Stimulated activated CD4-positive, alpha-beta T cell treated with anti-CD3 and anti-CD28 coated beads, Interleukin-4, amount 100 ng/mL, for 1 hour (primary cell): Measurements from ENCODE around the gene PTPRD.
"Not testable (repeated sequence)": the region's sequence is repeated elsewhere in the genome, so short reads cannot be mapped to it uniquely, and the experiment has no call there.

Source experiments
- DNase-seq: peaks from one replicate; pipeline ENCODE4 v3.0.0-alpha.2; 2020

The PTPRD gene

DNA sequence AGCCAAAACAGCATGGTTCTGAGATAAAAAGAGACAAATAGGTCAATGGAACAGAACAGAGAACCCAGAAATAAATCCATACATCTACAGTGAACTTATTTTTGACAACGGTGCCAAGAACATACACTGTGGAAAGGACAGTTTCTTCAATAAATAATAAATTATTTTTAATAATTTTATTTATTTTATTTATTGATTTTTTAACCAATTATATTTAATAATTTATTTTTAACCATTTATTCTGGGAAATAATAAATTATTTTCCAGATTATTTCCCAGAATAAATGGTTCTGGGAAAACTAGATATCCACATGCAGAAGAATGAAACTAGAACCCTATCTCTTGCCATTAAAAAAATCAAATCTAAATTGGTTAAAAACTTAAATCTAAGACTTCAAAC is 1669.4 kb downstream of the PTPRD start:
- no peak for DNase-seq

DNA sequence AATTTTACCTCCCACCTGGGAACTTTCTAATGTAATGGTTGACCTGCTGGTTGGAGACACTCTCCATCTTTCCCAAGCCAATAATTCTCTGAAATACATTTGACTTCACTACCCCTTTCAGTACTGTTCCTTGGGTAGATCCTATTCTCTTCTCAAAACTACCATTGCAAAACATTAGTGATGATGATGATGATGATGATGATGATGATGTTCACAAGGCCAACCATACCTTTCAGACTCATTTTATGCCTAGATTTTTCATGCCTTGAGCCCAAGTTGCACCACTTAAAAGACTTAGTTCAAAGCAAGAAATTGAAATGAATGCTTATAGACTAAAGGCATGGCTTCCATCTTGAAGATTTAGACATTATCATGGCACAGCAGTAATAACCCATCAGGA is 1672.2 kb downstream of the PTPRD start:
- no peak for DNase-seq

DNA sequence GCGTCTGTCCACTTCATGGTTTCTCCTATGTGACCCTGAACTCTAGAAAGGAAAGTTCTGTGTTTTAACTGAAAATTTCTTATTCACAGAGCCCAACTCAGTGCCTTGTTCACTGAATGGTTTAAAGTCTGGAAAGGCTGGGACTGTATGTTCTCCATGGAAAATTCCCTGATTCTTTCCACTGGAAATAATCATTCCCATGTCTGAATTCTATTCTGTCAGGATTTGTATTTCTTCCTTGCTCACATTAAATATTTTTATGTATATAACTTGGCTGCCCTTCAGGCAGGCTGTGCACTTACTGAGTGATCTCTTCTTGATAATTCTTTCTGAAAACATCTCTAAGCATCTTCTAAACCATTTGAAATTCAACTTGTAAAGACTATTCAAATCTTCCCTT is 1686.3 kb downstream of the PTPRD start:
- DNase-seq = no peak

DNA sequence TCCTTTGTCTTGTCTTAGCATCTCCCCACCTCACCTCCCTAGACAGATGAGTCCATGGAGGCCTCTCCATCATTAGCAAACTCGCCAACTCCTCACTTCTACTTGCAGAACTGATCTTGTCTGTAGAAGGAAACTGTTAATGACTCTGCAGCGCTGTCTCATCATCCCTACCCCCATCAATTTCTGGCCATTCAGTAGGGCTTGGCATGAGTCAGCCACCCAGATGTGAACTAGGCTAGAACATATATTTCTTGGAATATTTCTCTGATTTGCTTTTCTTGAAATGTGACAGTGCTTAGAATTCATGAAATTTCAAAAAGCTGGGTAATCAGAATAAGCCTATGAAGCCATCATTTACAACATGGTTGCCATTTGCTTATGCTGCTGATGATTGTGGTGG is 1688.2 kb downstream of the PTPRD start:
- no peak for DNase-seq

DNA sequence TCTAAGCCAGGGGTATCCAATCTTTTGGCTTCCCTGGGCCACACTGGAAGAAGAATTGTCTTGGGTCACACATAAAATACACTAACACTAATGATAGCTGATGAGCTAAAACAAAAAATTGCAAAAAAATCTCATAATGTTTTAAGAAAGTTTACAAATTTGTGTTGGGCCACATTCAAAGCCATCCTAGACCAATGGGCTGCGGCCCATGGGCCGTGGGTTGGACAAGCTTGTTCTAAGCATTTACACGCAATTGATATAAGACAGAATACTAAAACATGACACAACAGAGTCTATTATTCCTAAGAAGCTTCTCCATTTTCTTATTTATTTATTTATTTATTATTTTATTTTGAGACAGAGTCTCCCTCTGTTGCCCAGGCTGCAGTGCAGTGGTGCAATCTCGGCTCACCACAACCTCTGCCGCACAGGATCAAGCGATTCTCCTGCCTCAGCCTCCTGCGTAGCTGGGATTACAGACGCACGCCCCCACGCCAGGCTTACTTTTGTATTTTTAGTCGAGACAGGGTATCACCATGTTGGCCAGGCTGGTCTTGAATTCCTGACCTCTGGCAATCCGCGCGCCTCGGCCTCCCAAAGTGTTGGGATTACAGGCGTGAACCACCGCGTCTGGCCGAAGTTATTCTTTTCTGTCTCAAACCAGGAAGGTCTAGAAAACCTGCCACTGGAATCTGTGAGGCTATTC is 1692.2 kb downstream of the PTPRD start:
- DNase-seq = not testable (repeated sequence)

DNA sequence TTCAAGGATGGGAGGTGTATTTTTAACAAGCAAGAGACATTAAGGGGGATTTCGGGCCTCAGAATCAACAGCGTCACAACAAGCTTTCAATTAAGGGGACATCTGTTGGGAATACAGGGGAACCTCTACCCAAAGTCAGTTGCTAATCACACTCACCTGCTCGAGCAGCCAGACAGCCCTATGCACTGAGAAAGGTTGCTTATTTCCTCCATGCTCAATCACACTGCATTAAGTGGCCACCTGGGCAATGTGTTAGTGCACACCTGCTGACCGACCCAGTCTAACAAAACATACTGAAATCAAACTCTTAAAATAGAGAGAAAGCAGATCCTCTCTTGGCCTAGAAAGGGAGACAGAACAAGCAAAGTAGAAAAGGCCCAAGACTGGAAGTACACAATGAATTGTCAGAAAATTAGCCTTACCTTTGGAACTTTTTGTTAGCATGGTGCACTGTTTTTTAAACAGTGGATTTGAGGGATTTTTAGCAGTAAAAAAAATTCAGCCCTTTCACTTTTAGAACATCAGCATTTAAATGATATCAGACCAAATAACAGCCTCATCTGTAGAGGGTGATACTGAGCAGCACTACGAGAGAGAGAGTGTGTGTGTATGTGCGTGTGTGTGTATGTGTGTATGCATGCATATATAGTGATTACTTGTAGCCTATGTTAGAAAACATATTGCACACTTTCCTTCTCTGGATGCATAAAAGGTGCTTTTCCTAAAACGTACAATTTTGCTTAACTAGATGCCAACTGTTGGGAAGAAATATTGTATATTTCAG is 1694.7 kb downstream of the PTPRD start:
- DNase-seq = no peak

DNA sequence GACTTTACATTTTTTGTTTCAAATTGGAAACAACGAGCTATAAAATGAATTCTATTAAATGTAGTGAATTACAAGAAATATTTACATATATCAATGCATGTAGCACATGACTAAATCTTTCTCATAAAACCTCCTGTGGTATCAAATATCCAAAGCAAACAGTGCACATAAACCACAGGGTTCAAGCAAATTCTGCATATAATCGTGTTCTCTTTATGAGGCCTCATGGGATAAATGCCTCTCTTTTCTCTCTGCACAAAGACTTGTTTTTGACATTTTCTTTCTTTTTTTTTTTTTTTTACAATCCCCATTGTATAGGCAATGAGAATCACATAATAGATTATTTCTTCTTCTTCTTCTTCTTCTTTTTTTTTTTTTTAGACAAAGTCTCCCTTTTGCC is 1696.0 kb downstream of the PTPRD start:
- no peak for DNase-seq

DNA sequence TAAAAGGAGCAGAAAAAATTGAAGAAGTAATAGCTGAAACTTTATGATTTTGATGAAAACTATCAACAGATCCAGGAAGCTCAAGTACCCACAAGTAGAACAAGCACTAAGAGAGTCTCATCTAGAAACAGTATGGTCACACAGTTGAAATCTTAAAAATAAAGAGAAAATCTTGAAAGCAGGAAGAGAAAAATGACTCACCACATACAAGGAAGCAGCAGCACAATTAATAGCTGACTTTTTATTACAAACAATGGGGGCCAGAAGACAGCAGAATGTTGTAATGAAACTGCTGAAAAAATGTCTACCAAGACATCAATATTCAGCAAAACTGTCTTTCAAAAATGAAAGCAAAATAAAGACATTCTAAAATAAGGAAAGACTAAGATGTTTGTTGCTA is 1704.9 kb downstream of the PTPRD start:
- no peak for DNase-seq

DNA sequence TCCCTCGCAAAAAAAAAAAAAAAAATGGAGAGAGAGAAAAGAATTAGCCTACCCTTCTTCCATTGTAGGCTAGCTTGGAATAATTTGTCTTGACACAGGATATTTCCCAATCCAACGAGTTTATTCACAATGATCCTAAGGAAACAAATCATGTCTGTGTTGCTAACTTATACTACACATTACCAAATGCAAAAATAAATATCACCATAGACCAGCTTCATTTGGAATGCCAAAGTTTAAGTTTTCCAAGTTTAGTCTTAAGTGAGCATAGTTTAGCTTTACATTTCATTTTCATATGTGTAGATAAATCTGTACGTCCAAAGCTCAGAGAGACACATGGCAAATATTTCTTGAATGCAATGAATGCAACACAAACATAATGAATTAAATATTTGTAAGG is 1707.1 kb downstream of the PTPRD start:
- no peak for DNase-seq

DNA sequence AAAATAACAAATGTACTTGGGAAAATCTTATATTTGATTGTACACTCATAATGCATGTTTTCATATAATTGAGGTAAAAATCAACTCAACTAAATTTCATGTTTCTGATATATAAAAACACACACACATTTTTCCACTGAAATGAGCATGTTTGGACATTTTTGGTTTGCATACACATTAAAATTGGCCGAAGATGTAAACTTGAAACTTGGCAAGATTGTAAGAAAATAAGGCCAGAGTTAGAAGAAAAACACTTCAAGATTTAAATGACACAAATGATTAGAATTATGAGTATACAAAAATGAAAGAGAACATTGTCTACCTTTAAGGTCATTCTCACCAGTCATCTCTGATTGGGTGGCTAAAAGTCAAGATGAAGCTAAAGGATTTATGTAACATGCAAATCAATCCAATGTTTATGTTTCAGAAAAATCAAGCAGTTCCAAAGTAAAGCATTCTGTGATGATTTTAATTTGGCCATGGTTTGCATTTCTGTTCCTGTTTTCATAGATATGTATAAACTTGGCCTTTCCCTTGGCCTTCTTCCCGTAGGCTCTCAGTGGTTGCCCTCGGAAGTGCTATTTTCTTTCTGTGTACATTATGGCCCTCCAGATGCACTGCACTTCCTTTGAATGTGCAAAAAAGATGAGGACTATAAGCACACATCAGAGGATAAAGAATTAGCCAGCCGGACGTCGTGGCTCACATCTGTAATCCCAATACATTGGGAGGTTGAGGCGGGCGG is 1707.9 kb downstream of the PTPRD start:
- no peak for DNase-seq

DNA sequence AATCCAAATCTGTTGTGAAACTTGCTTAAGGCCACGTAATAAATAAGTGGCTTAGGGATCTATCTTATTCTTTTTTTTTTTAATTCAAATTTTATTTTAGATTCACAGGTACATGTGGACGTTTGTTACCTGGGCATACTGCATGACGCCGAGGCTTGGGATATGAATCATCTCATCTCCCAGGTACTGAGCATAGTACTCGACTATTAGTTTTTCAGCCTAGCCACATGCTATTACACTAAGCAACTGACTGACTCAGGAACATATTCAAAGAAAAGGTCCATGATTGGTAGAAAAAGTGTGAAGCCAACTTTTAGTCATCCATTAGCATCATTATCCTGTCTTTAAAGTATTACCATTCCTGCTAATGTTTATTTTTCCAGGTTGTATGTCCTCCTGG is 1709.7 kb downstream of the PTPRD start:
- DNase-seq = no peak

DNA sequence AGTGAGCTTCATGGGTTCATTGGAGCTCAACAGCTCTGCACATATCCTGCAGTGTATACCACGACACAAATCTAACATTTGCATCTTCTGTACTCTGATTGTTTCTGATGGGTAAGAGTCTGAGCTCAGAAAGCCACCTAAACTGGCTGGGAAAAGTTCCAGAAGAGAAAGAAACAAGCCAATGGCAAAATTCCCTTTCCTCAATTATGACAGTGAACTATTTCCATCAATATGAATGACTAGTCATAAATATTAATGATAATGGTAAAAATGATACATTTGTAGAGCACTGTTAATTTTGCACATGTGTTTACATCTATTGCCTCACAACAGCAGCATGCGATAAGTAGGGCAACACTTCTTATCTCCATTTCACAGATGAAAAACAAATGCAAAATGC is 1711.7 kb downstream of the PTPRD start:
- DNase-seq = no peak

DNA sequence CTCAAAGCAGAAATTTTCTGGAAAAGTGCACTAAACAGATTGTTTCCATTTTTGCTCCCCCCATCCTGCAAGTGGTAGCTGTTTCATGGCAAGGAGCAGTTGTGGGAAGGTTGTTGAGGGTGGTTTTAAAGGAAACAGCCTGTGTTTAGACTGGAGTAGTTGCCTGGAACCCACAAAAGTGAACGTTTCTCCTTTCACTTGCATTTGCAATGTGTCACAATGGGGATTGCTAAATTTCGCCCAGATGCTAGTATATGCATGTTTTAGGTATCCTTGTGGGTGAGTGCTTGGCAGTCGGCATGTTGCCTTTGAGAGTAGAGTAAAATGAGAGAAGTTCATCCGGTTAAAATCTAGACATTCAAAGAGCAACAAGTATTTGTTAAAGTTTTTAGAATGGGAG is 1713.3 kb downstream of the PTPRD start:
- DNase-seq = no peak

DNA sequence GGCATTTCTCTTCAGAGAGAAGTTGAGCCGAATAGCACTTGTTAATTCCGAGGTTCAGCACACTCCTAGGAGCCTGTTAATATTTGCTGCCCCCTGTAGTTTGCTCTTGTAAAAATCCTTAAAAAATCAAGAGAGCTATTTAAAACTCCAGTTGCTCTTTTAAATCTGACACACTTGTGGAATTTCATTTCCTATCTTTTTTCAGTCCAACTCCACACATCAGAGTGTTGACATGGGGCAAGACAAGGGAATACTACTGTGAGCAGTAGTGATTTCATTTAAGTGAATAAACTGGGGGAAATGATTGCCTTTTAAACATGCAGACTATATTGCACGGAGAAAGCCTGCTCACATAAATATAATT is 1717.0 kb downstream of the PTPRD start:
- DNase-seq = no peak

DNA sequence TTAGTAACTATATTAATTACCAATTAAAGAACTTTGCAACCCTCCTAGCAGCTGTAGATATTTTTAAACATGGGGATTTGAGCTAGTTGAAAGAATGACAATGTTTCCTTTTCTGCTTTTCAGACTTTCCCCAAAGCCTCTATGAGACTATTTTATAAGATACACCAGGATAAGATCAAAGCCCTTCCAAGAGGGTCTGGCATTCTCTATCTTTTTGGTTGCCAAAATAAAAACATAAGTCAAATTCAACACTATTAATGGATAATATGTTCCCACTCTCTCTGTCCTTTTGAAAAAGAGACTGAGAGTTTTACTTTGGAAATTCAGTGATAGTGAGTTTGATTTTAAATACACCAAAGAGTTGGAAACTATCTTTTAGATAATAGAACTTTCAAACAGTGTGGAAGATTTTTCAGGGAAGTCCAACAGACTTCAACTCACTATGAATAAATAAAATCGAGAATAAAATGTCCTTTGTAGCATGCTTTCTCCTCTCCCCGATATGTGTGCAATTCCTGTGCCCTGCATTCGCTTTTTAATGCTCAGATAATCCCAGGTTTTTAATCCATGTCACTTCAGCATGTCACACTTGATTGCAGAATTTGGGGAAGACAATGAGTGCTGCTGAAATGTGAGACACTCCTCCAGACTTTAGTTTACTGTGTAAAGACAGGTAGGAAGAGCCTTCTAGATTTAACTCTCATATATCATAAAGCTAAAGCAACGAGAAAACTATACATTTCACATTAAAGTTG is 1717.5 kb downstream of the PTPRD start:
- no peak for DNase-seq

DNA sequence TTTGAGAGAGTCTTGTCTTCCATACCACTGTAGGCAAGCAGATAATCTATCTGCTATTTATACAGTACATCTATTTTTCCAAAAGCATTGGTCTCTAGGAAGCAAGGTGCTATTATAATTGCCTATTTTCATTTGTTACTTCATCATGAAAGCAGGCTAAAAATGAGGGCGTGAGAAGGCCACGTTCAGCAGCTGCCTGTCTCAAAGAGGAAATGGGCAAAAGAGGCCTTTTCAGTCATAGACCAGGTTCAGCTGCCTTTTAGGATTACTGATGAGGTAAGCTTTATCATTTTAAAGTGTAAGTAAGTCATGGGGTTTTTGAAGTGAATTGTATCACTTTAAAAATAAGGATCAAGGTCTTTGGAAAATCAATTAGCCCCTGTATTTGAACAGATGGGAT is 1722.1 kb downstream of the PTPRD start:
- no peak for DNase-seq

DNA sequence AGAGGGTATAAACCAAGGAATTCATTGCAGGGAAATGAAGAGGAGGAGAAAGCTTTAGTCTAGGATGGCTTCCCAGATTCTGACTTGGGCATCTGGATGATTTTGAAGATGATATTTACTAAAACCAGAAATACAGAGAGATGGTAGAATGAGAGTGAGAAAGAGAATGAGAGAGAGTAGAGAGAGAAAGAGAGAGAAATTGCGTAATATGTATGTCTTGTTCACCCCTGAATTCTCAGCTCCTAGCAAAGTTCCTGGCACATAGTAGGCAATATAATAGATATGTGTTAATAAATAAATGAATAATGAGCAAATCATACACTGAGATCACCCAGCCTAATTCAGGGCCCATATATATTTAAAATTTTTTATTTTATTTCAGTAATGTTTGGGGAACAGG is 1723.7 kb downstream of the PTPRD start:
- DNase-seq = no peak

DNA sequence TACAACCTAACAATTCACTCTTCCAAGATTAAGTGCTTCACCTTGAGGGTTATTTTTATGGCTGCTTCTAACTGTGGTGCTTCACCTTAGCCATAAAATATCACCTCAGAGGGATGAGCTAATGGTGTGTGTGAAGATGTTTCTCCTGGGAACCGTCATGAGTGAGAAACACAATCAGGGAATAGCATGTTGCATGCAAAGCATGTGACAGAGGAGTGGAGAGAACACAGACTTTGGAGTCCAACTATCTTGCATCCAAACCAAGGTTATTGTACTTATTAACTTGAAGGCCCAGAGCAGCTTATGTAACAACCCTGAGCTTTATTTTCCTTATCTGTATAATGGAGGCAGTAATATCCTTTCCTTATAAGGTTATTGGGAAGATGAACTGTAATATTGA is 1724.2 kb downstream of the PTPRD start:
- DNase-seq = no peak

DNA sequence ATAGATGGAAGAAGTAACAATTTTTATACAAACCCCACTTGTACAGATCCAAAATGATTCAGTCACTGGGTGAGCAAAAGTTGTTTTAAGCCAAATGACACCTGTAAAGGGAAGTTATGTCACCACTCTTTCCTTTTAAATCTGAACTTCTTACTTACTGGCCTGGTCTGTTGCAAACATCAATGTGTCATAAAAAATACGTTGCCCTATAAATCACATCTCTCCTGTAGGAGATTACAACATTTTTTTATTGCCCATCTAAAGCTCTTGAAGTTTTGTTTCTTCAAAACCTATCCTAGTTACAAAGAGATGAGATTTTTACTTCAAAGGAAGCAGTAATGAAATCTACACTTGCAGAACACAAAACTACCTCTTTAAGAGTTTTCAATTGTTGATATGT is 1725.4 kb downstream of the PTPRD start:
- no peak for DNase-seq

DNA sequence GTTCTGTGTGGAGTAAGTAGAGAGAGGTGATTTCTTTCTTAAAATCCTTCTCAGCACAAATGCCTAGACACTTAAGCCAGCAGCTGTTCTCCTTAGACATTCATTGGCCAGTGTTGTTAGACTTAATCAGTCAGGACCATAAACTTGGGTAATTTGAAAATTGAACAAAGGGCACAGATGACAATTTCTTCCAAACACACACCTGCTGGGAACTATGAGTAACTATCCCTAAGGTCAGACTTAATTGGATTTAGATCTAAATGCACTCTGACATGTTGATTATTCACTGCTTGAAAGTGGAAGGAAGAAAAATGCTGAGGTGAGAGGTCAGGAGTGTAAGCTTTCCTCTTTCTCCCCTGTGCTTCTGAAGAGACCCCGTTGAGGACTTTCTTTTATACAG is 1729.5 kb downstream of the PTPRD start:
- DNase-seq = no peak

DNA sequence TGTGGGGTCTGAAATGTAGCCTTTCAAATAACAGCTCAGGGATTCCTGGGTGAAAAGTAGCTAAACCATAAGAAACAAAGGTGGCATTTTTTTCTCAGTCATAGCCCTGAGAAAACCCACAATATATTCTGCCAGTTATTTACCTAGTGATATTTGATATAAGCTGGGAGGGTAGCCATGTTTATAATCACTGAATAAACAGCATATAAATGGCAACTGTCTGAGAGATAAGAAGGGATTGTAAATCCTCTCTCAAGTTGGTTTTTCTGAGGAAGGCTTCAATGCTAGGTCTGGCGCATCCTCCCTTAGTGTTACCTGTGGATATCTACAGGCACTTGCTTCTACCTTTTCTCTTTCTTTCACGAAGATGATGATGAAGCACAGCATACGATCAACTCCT is 1732.7 kb downstream of the PTPRD start:
- DNase-seq = no peak

DNA sequence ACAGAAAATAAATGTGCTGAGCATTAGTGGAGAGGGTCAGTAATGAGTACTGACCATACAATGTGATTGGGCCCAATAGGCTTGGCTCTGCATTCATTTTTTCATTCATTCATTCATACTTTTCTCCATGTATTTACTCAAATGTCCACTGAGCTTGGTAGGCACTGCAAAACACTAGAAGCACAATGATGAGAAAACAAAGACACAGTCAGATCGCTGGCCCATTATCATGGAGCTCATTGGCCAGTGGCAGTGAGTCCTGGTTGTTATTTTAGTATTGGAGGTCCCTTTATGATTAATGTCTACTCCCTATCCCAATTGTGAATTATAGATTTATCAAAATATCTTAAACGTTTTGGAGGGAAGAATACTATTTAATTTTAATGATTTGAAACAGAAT is 1733.5 kb downstream of the PTPRD start:
- DNase-seq = no peak

DNA sequence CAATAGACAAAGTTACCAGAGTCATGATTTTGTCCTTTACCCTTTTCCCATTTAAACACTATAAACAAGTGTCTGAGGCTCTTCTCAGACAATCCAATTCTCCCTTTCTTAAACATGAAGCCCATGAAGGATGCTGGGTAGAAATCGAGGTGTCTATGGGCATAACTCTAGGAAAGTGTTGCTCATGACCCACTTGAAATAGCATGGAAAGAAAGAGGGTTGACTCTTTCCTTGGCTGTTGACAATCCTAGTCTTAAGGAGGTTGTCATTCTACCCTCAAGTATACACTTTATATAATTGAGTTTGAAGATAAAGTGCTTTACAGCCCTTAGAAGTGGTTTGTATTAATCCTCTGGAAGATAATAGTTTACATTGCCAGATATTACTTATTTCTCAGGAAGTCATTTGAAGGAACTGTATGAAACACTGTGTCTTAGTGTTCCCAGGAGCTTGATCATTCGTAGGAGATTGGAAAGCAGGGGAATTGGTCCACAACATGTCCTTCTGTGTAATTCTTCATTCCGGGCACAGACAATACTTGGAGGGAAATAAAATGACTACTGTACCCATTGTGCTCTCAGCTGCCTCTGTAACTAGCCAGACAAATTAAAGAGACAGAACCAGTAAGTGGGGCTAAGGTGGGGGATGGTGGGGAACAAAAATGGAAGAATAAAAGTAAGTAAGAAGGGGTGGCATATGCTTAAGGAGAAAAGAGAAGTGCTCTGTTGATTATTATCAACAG is 1734.9 kb downstream of the PTPRD start:
- no peak for DNase-seq
